HepG2 (cell line): ENCODE measurements around the gene SMTNL1. TPM values are rescaled to one million over a fixed set of nuclear protein-coding genes. Genes with fewer than 3 reads are reported as not detected.

Experiments used
- DR1 ChIP-seq: sonication (generic); formaldehyde crosslinking; IDR thresholded peaks from 2 replicates; pipeline ENCODE4 v1.8.0; 2021; ENCODE audit warnings: mild to moderate bottlenecking, missing genetic modification reagents, inconsistent platforms
- HNRNPL ChIP-seq: fragments of 200-400 bp; formaldehyde crosslinking; IDR thresholded peaks from 2 replicates; pipeline ENCODE4 v1.6.1; 2017; ENCODE audit warnings: mild to moderate bottlenecking, low read depth, low read length
- KDM1A ChIP-seq: IDR thresholded peaks from 2 replicates; pipeline ENCODE4 v1.6.1; 2016; ENCODE audit warnings: missing compliant biosample characterization
- MAFF ChIP-seq: IDR thresholded peaks from 2 replicates; pipeline ENCODE4 v1.6.1; 2011; ENCODE audit warnings: low read depth, low read length, improper control_type of control experiment
- MYC ChIP-seq: sonication (generic); formaldehyde crosslinking; IDR thresholded peaks from 2 replicates; pipeline ENCODE4 v1.9.0; 2021; ENCODE audit warnings: missing genetic modification reagents, borderline replicate concordance
- XBP1 ChIP-seq: sonication (generic); formaldehyde crosslinking; IDR thresholded peaks from 2 replicates; pipeline ENCODE4 v1.5.0; 2020; ENCODE audit warnings: missing genetic modification reagents
- ZBTB38 ChIP-seq: sonication (generic); formaldehyde crosslinking; IDR thresholded peaks from 2 replicates; pipeline ENCODE4 v1.5.1; 2020; ENCODE audit warnings: mild to moderate bottlenecking, missing genetic modification reagents
- ZMYM4 ChIP-seq: sonication (generic); formaldehyde crosslinking; IDR thresholded peaks from 2 replicates; pipeline ENCODE4 v1.8.1; 2023; ENCODE audit warnings: mild to moderate bottlenecking, missing genetic modification reagents
- ZNF530 ChIP-seq: sonication (generic); formaldehyde crosslinking; IDR thresholded peaks from 2 replicates; pipeline ENCODE4 v1.5.0; 2020; ENCODE audit warnings: low read depth, mild to moderate bottlenecking, missing genetic modification reagents
- ZNF597 ChIP-seq: sonication (generic); formaldehyde crosslinking; IDR thresholded peaks from 2 replicates; pipeline ENCODE4 v1.5.0; 2020; ENCODE audit warnings: missing genetic modification reagents
- polyA plus RNA-seq, 8 experiments: library from polyadenylated mRNA; depleted of rRNA in 3 of 8; stranded (reverse) in 7 of 8; unstranded in 1 of 8; fragments of >200 nt; fragmentation: Illumina TruSeq in 4 of 8; extraction: Trizol in 4 of 8; gene quantifications; 2 replicates each; pipeline versions ENCODE4 v1.2.1 to v1.2.3, GENCODE V29; 2011 to 2016; ENCODE audit warnings: low read depth in 4 of 8, missing spikeins in 1 of 8, mixed read lengths in 1 of 8; ENCODE audit not compliant: insufficient read depth in 1 of 8
- total RNA-seq, 5 experiments: library from RNA; depleted of rRNA; stranded (reverse); fragments of >200 nt; fragmentation: Illumina TruSeq; extraction: Trizol; gene quantifications; 2 replicates each; pipeline ENCODE4 v1.2.3, GENCODE V29; 2016; ENCODE audit warnings: low read depth in 1 of 5
- TF ChIP-seq, protein P1 (sequence below): sonication (generic); formaldehyde crosslinking; IDR thresholded peaks from 2 replicates; pipeline ENCODE4 v1.4.0; 2020; ENCODE audit warnings: missing genetic modification reagents
- TF ChIP-seq, protein P2 (sequence below): sonication (generic); formaldehyde crosslinking; IDR thresholded peaks from 2 replicates; pipeline ENCODE4 v1.4.0; 2020; ENCODE audit warnings: mild to moderate bottlenecking, missing genetic modification reagents
- TF ChIP-seq, protein P3 (sequence below): fragments of 450-650 bp; IDR thresholded peaks from 2 replicates; pipeline ENCODE4 v1.6.1; 2016
- TF ChIP-seq, protein P4 (sequence below): IDR thresholded peaks from 2 replicates; pipeline ENCODE4 v1.6.1; 2016; ENCODE audit warnings: missing biosample characterization, missing genetic modification reagents, low read depth
- TF ChIP-seq, protein P5 (sequence below): IDR thresholded peaks from 2 replicates; pipeline ENCODE4 v1.6.1; 2016; ENCODE audit warnings: low read depth, missing genetic modification reagents, missing compliant biosample characterization

Gene SMTNL1
- total and polyA plus RNA-seq, 2 of the 13 experiments (the other 11 are each of a cell fraction or from before 2014, with no cell fraction given), result 0.04 TPM; not detected in 1

GRCh38 chr11:57530596-57531507 lies 6.5 kb upstream of the SMTNL1 start, which contains the start of gene TIMM10 (continued):
- TF ChIP-seq, protein P1, sequence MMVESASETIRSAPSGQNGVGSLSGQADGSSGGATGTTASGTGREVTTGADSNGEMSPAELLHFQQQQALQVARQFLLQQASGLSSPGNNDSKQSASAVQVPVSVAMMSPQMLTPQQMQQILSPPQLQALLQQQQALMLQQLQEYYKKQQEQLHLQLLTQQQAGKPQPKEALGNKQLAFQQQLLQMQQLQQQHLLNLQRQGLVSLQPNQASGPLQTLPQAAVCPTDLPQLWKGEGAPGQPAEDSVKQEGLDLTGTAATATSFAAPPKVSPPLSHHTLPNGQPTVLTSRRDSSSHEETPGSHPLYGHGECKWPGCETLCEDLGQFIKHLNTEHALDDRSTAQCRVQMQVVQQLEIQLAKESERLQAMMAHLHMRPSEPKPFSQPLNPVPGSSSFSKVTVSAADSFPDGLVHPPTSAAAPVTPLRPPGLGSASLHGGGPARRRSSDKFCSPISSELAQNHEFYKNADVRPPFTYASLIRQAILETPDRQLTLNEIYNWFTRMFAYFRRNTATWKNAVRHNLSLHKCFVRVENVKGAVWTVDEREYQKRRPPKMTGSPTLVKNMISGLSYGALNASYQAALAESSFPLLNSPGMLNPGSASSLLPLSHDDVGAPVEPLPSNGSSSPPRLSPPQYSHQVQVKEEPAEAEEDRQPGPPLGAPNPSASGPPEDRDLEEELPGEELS (CRISPR knock-in tag), result no peak; the same call in 1 of the 2 replicates
- TF ChIP-seq, protein P2, sequence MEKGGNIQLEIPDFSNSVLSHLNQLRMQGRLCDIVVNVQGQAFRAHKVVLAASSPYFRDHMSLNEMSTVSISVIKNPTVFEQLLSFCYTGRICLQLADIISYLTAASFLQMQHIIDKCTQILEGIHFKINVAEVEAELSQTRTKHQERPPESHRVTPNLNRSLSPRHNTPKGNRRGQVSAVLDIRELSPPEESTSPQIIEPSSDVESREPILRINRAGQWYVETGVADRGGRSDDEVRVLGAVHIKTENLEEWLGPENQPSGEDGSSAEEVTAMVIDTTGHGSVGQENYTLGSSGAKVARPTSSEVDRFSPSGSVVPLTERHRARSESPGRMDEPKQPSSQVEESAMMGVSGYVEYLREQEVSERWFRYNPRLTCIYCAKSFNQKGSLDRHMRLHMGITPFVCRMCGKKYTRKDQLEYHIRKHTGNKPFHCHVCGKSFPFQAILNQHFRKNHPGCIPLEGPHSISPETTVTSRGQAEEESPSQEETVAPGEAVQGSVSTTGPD (CRISPR knock-in tag), result no peak
- peak; percentile 84 for TF ChIP-seq ZMYM4
- TF ChIP-seq, protein P3, sequence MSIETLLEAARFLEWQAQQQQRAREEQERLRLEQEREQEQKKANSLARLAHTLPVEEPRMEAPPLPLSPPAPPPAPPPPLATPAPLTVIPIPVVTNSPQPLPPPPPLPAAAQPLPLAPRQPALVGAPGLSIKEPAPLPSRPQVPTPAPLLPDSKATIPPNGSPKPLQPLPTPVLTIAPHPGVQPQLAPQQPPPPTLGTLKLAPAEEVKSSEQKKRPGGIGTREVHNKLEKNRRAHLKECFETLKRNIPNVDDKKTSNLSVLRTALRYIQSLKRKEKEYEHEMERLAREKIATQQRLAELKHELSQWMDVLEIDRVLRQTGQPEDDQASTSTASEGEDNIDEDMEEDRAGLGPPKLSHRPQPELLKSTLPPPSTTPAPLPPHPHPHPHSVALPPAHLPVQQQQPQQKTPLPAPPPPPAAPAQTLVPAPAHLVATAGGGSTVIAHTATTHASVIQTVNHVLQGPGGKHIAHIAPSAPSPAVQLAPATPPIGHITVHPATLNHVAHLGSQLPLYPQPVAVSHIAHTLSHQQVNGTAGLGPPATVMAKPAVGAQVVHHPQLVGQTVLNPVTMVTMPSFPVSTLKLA, result peak; percentile 71
- TF ChIP-seq, protein P4, sequence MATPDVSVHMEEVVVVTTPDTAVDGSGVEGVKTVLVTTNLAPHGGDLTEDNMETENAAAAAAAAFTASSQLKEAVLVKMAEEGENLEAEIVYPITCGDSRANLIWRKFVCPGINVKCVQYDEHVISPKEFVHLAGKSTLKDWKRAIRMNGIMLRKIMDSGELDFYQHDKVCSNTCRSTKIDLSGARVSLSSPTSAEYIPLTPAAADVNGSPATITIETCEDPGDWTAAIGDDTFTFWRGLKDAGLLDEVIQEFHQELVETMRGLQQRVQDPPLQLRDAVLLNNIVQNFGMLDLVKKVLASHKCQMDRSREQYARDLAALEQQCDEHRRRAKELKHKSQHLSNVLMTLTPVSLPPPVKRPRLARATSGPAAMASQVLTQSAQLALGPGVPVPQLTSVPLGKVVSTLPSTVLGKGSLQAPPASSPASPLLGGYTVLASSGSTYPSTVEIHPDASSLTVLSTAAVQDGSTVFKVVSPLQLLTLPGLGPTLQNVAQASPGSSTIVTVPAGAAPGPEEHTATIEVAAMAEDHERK (CRISPR knock-in tag), result peak; percentile 36; the same call in 1 of the 2 replicates
- TF ChIP-seq ZBTB38 (CRISPR knock-in tag), result no peak
- peak; percentile 91 for TF ChIP-seq MYC (CRISPR knock-in tag)
- TF ChIP-seq MAFF, result no peak
- TF ChIP-seq HNRNPL, result no peak
- TF ChIP-seq ZNF530 (CRISPR knock-in tag), result no peak
- TF ChIP-seq ZNF597, result no peak
- peak; percentile 53; the same call in 1 of the 2 replicates for TF ChIP-seq XBP1 (CRISPR knock-in tag)
- TF ChIP-seq, protein P5, sequence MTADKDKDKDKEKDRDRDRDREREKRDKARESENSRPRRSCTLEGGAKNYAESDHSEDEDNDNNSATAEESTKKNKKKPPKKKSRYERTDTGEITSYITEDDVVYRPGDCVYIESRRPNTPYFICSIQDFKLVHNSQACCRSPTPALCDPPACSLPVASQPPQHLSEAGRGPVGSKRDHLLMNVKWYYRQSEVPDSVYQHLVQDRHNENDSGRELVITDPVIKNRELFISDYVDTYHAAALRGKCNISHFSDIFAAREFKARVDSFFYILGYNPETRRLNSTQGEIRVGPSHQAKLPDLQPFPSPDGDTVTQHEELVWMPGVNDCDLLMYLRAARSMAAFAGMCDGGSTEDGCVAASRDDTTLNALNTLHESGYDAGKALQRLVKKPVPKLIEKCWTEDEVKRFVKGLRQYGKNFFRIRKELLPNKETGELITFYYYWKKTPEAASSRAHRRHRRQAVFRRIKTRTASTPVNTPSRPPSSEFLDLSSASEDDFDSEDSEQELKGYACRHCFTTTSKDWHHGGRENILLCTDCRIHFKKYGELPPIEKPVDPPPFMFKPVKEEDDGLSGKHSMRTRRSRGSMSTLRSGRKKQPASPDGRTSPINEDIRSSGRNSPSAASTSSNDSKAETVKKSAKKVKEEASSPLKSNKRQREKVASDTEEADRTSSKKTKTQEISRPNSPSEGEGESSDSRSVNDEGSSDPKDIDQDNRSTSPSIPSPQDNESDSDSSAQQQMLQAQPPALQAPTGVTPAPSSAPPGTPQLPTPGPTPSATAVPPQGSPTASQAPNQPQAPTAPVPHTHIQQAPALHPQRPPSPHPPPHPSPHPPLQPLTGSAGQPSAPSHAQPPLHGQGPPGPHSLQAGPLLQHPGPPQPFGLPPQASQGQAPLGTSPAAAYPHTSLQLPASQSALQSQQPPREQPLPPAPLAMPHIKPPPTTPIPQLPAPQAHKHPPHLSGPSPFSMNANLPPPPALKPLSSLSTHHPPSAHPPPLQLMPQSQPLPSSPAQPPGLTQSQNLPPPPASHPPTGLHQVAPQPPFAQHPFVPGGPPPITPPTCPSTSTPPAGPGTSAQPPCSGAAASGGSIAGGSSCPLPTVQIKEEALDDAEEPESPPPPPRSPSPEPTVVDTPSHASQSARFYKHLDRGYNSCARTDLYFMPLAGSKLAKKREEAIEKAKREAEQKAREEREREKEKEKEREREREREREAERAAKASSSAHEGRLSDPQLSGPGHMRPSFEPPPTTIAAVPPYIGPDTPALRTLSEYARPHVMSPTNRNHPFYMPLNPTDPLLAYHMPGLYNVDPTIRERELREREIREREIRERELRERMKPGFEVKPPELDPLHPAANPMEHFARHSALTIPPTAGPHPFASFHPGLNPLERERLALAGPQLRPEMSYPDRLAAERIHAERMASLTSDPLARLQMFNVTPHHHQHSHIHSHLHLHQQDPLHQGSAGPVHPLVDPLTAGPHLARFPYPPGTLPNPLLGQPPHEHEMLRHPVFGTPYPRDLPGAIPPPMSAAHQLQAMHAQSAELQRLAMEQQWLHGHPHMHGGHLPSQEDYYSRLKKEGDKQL, result no peak
- no peak for TF ChIP-seq KDM1A
- TF ChIP-seq DR1 (CRISPR knock-in tag), result peak; percentile 55; the same call in 1 of the 2 replicates
